Midbrain (tissue), 1 donor: ENCODE measurements around the gene KCNH1.

Experiments
- DNase-seq: peaks from one replicate; lab custom pipeline; 2025; lab: John Stamatoyannopoulos, UW

KCNH1 gene

DNA sequence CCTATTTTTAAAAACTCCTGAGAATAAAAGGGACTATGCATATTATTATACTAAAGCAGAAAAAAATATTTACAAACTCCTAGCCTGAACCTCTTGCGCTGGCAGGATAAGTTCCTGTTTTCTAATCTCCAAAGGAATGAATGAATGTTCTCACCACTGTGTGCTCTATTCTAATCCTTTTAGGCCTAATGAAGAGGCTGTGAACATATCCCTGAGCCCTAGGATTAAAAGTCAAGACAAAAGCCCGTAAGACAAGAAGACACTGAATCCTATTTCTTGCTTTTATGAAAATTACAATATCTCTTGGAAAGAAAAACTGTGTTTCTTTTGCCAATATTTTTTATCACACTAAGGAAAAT is 487.7 kb downstream of the KCNH1 start:
- no peak for DNase-seq

DNA sequence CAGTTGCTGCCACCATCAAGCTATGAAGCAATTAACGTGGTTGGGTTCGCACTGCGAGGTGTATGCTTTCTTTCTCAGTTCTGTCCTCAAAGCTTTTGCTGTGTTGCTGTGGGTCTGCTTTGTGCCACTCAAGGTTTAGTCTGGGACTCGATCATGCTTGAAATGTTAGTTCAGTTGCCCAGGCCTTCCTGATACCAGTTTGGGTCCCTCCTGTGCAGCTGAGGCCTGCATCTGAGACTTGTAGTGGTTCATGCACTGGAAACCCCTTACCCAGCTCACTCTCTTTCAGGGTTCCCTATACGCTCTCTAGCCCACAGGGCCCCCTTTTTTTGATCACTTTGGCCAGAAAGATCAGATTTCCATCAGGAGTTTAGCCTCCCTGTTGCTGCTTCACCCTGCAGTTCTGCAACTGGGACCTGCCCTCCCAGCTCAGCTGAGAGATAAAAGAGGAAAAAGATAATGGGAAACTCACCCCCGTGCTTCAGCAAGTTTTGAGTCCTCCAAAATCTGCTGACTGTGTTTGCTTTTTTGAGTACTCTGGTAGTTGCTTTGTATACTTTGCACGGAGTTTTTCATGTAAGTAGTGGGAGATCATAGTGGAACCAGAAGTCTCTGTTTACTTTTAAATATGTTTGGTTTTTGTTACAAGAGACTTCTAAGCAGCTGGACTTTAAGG is 488.2 kb downstream of the KCNH1 start:
- DNase-seq = no peak

DNA sequence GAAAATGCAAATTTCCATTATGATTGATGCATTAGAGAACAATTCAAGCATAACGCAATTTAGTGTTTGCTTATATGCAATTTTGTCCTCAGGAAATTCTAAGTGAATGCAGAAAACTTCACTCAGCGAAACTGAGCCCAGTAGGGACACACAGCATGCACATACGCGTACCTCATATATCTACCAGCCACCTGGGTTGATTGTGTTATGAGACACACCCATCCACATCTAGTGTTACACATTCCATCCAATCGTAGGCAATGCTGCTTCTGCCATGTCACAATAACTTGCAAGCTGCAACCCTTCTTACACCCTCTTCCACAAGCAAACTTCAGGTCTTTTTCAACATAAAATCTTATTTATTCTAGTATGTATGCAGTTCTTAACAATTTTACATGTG is 492.4 kb downstream of the KCNH1 start:
- no peak for DNase-seq

DNA sequence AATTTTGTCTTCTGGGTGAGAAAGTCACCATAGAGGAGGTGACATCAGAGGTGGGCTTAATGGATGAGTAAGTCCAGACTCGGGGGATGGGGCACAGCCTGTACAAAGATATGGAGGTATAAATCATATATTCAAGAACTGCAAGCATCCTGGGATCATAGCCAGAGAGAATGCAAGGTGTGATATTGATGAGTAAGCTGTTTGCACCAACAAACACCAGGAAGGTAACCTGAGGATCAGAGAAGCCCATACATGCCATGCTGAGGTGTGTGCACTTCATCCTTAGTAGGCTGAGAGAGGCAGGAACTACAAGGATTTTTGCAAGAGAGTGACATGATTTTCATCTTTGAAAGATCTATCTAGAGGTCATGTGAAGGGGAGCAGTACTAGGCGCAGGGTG is 498.8 kb downstream of the KCNH1 start:
- no peak for DNase-seq

DNA sequence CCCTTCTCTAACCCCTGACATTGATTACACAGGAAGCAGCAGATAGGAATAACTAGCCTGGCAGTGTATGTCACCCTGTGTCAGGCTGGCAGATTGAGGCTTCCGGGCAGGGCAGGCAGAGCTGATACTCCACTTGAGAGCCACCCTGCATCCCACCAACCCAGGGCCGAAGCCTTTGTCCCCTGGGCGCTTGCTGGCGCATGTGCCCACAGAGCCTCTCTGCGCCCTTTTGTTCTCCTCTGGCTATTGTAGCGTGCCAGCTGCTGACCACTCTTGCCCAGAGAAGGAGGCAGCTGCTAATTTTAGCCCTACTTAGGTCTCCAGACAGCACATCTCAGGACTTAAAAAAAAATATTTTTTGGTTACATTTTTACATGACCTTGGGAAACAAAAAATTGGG is 500.3 kb downstream of the KCNH1 start:
- DNase-seq = peak; percentile 72

DNA sequence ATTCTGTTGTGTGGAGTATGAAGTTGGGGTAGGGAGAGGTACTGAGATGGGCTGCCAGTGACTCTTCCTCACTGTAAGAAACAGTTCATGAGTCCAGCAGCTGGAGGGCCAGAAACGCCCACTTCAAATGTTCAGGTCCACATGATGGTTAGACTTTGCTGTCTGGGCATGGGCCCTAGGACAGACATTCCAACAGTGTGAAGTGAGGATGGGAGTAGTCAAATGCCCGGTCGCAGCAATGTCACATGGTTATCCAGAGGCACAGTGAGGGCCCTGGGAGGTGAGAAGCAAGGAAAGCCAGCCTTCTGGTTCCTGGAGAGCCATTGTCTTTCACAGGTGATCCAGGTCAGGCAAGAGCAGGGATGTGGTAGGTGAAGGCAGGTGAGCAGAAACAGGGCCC is 500.8 kb downstream of the KCNH1 start:
- no peak for DNase-seq

DNA sequence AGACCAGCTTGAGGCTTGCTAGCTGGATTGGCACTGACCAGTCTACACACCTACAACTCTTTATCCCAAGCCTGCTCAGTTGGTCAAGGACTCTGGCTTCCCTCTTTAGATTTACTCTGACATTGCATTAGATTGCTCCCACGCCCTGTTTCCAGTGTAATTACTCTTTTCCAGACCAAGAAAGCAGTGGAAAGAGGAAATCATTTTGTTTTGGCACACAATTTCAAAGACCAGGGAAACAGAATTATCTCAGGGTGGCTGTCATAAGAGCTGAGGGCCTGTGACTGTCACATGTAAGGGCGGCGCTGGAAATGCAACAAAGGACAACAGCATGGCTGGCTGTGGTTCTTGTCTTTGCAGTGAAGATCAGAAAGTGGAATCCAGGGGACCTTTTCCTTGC is 502.5 kb downstream of the KCNH1 start:
- no peak for DNase-seq

DNA sequence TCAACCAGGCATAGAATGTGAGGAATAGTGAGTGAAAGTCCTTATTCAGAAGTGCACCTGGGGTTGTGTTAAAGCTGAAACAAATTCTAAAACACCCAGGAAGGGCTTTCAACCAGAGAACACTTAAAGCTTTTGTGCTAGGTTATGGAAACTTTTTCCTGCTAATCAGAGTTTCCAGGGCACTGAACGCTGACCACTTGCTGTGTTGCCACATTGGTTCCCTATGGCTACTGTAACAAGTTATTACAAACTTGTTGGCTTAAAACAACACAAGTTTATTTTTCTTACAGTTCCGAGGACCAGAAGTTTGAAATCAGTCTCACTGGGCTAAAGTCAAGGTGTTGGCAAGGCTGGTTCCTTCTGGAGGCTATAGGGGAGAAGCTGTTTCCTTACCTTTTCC is 504.7 kb downstream of the KCNH1 start:
- no peak for DNase-seq

DNA sequence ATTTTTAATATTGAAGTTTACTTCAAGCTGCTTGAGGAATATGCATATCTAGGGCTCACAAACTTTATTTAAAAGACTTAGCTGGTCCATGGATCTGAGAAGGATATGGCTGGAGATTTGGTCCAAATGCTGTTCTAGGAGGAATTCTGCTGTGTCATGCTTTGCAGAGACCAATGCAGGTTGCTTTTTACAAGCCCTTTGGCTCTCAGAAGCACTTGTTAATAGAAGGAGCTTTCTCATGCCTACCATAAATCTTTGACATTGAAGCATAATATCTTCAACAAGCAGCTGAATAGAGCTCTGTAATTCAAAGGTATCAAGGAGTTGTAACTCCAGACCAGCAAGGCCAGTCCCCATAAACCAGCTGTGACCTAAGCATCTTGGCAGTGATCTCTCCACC is 506.2 kb downstream of the KCNH1 start:
- no peak for DNase-seq
